Measurements from ENCODE around the gene COQ8B. TPM values are rescaled to one million over a fixed set of nuclear protein-coding genes. Genes with fewer than 3 reads are reported as not detected.

Gene COQ8B
- total RNA-seq, 4 donors from 2014 or later: 34.5 to 57.7 (median 45.3) TPM

DNA sequence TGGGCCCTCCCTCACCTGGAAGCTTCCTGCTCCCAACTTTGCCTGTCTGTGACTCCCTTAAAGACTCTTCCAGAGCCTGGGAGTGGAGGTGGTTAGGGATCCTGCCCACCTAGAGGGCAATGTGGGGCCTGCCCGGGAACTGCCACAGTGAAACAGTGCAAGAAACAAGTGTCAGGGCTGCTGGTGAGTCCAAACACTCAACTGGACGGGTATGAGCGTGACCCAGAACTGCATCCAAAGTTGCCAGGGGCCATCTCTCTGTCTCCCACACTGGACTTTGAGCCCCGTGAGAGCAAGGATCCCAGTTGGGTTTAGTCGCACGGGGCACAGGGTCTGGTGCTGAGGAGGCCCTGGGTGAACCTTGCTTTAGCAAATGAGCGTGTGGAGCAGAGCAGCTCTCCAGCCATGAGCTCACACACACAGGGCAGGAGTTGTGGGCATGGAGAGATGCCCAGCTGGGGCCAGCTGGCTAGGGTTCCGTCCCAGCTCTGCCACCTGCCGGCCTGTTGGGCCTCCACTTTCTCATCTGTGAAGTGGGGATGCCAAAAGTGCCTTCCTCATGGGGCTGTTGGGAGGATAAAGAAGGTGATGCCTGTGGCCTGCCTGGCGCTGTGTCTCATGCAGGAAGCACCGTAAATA lies 23.4 kb downstream of the COQ8B start:
- H3K36me3 ChIP-seq: peaks cover 14 to 62% (median 51%) of the 10 kb centered on the region in 4 donors
- TF ChIP-seq POLR2A (IDR thresholded peaks at IDR 0.05; ENCODE audit: low read depth): no peak
- TF ChIP-seq, protein P1, sequence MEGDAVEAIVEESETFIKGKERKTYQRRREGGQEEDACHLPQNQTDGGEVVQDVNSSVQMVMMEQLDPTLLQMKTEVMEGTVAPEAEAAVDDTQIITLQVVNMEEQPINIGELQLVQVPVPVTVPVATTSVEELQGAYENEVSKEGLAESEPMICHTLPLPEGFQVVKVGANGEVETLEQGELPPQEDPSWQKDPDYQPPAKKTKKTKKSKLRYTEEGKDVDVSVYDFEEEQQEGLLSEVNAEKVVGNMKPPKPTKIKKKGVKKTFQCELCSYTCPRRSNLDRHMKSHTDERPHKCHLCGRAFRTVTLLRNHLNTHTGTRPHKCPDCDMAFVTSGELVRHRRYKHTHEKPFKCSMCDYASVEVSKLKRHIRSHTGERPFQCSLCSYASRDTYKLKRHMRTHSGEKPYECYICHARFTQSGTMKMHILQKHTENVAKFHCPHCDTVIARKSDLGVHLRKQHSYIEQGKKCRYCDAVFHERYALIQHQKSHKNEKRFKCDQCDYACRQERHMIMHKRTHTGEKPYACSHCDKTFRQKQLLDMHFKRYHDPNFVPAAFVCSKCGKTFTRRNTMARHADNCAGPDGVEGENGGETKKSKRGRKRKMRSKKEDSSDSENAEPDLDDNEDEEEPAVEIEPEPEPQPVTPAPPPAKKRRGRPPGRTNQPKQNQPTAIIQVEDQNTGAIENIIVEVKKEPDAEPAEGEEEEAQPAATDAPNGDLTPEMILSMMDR (IDR thresholded peaks at IDR 0.05): no peak
- no peak for TF ChIP-seq POLR2AphosphoS5 (IDR thresholded peaks at IDR 0.05)
- no peak for TF ChIP-seq EP300 (IDR thresholded peaks at IDR 0.05)
- H3K27ac ChIP-seq (replicated peaks in 1 of 4): peak overlapping the region in 1 of 4 donors; percentile 94
- DNase-seq (ENCODE audit: extremely low spot score): no peak
- no peaks in the 10 kb centered on the region for H3K9me3 ChIP-seq
- no peak overlapping the region for H3K4me3 ChIP-seq
- WGBS: 87% methylated on average over 9 of the region's 11 CpGs
- intact Hi-C loops (cut with DNase I): no loop called here
- peaks cover 15 to 36% (median 35%) of the 10 kb centered on the region in 4 donors for H3K4me1 ChIP-seq
- H3K27me3 ChIP-seq: peaks cover 0 to 3% (median 0%) of the 10 kb centered on the region in 4 donors

- no peaks in the 10 kb centered on the region for H3K9me3 ChIP-seq
- H3K4me3 ChIP-seq: no peak overlapping the region
- peaks cover 15 to 47% (median 45%) of the 10 kb centered on the region in 4 donors for H3K4me1 ChIP-seq
- intact Hi-C loops (cut with DNase I): no loop called here
- H3K27ac ChIP-seq (replicated peaks in 1 of 4): peak overlapping the region; percentile 87 to 94 (median 90)
- H3K36me3 ChIP-seq: peaks cover 14 to 54% (median 48%) of the 10 kb centered on the region in 4 donors
- DNase-seq (ENCODE audit: extremely low spot score): no peak
- TF ChIP-seq POLR2A (IDR thresholded peaks at IDR 0.05; ENCODE audit: low read depth) (no peak), EP300 (IDR thresholded peaks at IDR 0.05) (no peak)
- peaks cover 0 to 3% (median 0%) of the 10 kb centered on the region in 4 donors for H3K27me3 ChIP-seq
- 62% methylated on average over 3 of the region's 14 CpGs for WGBS
Measured at GRCh38 chr19:40692212-40692551, 24.5 kb downstream of the COQ8B start.

- Histone ChIP-seq H3K4me1 (peaks cover 15 to 53% (median 49%) of the 10 kb centered on the region in 4 donors), H3K27ac (replicated peaks in 1 of 4) (peak overlapping the region; percentile 87 to 94 (median 90)), H3K9me3 (no peaks in the 10 kb centered on the region), H3K36me3 (peaks cover 8 to 54% (median 48%) of the 10 kb centered on the region in 4 donors), H3K4me3 (peak overlapping the region; percentile 74 to 94 (median 88)), H3K27me3 (peaks cover 0 to 3% (median 0%) of the 10 kb centered on the region in 4 donors)
- TF ChIP-seq POLR2AphosphoS5 (IDR thresholded peaks at IDR 0.05): no peak
- WGBS: 84% methylated on average over 12 of the region's 24 CpGs
- intact Hi-C loops (cut with DNase I): no loop called here
- DNase-seq (ENCODE audit: extremely low spot score): no peak
Measured at GRCh38 chr19:40691421-40692211, 25.1 kb downstream of the COQ8B start.

DNA sequence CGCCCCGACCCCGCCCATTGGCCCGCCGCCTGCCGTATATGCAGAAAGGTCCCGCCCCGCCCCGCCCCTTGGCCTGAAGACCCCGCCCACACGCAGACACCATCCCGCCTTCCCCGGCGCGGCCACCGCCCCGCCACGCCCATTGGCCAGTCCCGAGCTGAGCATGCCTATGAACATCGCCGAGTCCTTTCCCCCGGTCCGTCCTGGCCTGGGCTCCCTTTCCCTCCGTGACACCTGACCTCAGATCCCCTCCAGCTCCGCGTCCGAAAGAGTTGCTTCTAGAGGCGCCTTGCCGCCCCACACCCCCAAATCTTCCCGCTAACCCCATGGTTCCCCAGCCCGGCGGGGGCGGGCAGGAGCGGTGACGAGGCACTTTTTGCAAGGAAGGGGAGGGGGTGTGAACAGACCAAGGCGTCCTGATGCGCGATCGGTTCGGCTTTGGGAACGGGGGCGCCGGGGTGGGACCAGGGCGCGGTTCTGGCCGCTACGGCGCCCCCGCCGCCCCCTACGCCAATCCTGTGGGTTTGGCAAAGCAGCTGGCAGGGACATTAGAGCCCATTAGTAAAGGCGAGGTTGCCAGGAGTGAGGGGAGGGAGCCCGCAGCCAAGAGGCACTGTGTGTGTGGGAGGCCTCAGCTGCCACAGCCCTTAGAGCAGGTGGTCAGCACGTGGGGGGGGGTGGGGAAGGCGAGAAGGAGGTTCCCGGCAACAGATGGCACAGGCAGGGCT lies 25.8 kb downstream of the COQ8B start:
- intact Hi-C loops (cut with DNase I): no loop called here
- Histone ChIP-seq H3K27me3 (peaks cover 0 to 3% (median 0%) of the 10 kb centered on the region in 4 donors), H3K27ac (replicated peaks in 1 of 4) (peak overlapping the region; percentile 87 to 94 (median 90)), H3K4me3 (peak overlapping the region; percentile 74 to 94 (median 88)), H3K4me1 (peaks cover 15 to 53% (median 49%) of the 10 kb centered on the region in 4 donors), H3K9me3 (no peaks in the 10 kb centered on the region), H3K36me3 (peaks cover 7 to 54% (median 52%) of the 10 kb centered on the region in 4 donors)
- no CpG with 5 or more reads among the region's 56 CpGs for WGBS
- TF ChIP-seq, protein P1 (IDR thresholded peaks at IDR 0.05): peak in 1 of 3 experiments; percentile 12
- TF ChIP-seq POLR2A (IDR thresholded peaks at IDR 0.05; ENCODE audit: low read depth) (no peak), EP300 (IDR thresholded peaks at IDR 0.05) (peak; percentile 62), POLR2AphosphoS5 (IDR thresholded peaks at IDR 0.05) (peak; percentile 76 to 88)
- peak; percentile 98 for DNase-seq (ENCODE audit: extremely low spot score)

DNA sequence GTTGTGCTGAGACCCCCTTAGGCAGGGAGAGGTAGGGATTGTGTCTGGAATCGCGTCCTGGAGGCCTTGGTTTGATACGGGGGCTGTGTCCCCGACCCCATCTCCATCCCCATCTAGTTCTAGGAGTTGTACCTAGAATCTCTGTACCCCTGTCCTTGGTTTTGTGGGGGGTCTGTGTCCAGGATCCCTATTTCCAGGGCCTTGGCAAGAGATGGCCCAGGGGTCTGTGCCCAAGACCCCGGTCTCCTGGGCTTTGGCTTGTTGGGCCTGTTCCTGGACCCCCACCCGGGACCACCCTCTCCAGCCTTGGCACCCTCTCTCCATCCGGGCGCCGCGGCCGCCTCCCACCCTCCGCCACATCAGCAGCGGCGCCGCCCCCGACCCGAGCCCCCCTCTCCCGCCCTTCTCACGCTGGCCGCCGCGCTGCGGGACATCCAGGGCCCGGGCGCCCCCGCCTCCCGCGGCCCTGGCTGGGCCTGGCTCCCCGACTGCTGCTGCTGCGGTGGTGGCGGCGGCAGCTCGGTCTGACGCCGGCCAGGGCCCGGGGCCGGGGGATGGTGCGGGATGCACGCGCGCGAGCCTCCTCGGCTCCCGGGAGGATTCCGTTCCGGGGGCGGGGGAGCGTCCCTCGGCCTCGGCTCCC lies 26.5 kb downstream of the COQ8B start, which contains the start of gene NUMBL:
Gene NUMBL (minus strand): TSS at position 602 of the 643 bp plus-strand sequence. CDS start 168 bp downstream, at position 434.
- DNase-seq (ENCODE audit: extremely low spot score): no peak
- Histone ChIP-seq H3K4me3 (peak within 1 kb of the TSS; percentile 74 to 94 (median 88)), H3K9me3 (no peaks in the 10 kb centered on the region), H3K27ac (replicated peaks in 1 of 4) (peak within 1 kb of the TSS; percentile 87 to 94 (median 90)), H3K27me3 (peaks cover 0 to 3% (median 0%) of the 10 kb centered on the region in 4 donors), H3K4me1 (peaks cover 15 to 53% (median 49%) of the 10 kb centered on the region in 4 donors), H3K36me3 (peaks cover 10 to 54% (median 52%) of the 10 kb centered on the region in 4 donors)
- TF ChIP-seq EP300 (IDR thresholded peaks at IDR 0.05) (no peak), POLR2AphosphoS5 (IDR thresholded peaks at IDR 0.05) (no peak), POLR2A (IDR thresholded peaks at IDR 0.05; ENCODE audit: low read depth) (no peak)
- TF ChIP-seq, protein P1 (IDR thresholded peaks at IDR 0.05): no peak
- 3% methylated on average over 8 of the region's 50 CpGs for WGBS
- intact Hi-C loops (cut with DNase I): no loop called here
